ENCODE data around the gene CEACAM3.

CEACAM3 gene

DNA sequence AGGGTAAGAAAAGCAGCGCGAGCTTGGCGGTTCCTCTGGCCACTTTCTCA is 48.4 kb downstream of the CEACAM3 start, which contains the start of gene DMRTC2:
Gene DMRTC2, plus strand, starts transcription at position 42 of the 50 bp plus-strand sequence. CDS start 2,387 bp downstream, outside the sequence.
- DNase-seq, result no peak

GRCh38 chr19:41845051-41845590 is 48.7 kb downstream of the CEACAM3 start:
- no peak for DNase-seq

DNA sequence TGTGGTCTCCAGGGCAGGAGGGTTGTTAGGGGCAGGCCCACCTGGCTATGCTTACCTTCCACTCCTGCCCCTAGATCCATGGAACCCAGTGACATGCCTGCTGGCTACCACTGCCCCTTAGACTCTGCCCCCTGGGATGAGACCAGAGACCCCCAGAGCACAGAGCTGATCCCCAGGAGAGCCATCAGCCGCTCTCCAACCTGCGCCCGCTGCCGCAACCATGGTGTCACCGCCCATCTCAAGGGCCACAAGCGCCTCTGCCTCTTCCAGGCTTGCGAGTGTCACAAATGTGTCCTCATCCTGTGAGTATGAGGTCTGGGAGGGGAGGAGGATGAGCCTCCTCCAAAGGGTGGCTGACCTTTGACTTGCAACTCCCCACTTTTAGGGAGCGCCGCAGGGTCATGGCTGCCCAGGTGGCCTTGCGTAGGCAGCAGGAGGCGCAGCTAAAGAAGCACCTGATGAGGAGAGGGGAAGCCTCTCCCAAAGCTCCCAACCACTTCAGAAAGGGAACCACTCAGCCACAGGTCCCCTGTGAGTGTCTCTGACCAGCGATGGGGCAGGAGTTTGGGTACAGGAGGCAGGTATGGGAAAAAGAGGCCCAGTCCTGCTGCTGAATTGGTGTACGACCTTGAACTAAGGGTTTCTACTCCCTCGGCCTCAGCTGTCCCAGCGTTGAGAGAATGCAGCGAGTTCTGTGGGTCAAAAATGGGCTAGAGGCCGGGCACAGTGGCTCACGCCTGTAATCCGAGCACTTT is 51.1 kb downstream of the CEACAM3 start:
- no peak for DNase-seq

DNA sequence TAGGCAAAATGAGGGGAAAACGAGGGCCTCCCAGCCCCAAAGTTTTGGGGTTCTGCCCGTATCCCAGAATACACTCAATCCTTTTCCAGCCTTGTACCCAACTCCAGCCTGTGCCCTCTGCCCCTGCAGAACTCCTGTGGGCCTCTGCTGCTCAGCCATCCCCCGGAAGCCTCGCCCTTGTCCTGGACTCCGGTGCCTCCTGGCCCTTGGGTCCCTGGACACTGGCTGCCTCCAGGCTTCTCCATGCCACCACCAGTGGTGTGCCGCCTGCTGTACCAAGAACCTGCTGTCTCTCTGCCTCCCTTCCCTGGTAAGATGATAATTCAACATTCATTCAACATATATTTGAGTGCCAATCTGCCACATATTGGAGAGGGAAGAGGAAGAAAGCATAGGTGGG is 52.3 kb downstream of the CEACAM3 start:
- DNase-seq, result no peak

- DNase-seq, result no peak
These were observed 52.7 kb downstream of the CEACAM3 start for GRCh38 chr19:41849067-41849466.

DNA sequence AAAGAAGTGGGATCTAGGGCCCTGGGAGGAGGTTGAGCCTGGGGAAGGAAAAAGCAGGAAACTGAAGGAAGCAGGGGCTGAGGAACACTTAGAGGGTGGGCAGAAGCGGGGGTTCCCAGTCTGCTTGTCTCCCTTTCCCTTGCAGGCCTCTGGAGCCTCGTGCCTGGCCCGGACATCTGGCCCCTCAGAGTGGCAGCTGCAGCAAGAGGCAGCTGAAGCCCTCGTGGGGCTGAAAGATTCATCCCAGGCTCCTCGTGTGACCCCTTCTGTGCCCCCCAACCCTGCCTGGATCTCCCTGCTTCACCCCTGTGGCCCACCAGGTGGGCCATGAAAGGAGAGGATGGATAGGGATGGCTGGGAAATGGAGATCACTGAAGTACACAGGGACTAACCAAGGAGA is 54.0 kb downstream of the CEACAM3 start:
- no peak for DNase-seq

GRCh38 chr19:41851456-41851855 is 55.1 kb downstream of the CEACAM3 start:
- DNase-seq, result no peak

DNA sequence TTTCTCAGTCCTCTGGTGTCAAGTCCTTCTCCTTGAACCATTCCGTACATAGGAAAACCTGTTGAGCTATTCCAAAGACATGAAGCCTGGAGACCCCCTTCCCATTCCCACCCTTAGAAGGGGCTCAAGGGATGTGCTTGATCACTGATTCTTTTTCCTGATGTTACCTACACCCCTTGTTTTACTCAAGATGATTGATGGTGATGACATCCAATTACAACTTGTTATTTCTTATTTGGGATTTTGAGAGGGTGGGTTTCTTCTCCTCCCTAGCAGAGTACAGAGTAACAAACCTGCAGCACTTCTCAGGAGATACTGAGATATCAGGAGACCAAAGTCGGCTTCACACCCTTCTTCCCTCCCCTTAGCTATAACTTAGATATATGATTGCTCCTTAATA is 57.0 kb downstream of the CEACAM3 start:
- DNase-seq, result no peak

DNA sequence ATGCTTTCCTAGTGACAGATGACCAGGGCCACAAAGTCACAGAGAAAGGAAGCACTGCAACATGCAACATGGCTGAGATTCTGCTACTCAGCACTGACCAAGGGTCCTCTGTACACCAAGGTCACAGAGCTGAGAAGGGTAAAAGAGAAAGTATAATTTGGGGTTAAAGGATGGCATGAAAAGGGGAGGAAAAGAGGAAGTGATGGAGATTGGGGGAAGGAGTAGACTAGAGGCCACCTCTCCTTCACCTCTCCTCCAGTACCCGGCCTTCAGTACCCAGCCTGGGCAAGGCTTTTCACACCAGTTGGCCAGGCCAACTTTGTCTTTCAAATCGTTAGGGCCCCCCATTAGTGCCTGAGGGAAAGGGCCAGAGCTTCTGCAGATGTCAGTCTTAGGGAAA is 57.4 kb downstream of the CEACAM3 start:
- DNase-seq, result no peak

- DNase-seq, result no peak
These were observed 62.8 kb downstream of the CEACAM3 start for GRCh38 chr19:41859213-41859617.

DNA sequence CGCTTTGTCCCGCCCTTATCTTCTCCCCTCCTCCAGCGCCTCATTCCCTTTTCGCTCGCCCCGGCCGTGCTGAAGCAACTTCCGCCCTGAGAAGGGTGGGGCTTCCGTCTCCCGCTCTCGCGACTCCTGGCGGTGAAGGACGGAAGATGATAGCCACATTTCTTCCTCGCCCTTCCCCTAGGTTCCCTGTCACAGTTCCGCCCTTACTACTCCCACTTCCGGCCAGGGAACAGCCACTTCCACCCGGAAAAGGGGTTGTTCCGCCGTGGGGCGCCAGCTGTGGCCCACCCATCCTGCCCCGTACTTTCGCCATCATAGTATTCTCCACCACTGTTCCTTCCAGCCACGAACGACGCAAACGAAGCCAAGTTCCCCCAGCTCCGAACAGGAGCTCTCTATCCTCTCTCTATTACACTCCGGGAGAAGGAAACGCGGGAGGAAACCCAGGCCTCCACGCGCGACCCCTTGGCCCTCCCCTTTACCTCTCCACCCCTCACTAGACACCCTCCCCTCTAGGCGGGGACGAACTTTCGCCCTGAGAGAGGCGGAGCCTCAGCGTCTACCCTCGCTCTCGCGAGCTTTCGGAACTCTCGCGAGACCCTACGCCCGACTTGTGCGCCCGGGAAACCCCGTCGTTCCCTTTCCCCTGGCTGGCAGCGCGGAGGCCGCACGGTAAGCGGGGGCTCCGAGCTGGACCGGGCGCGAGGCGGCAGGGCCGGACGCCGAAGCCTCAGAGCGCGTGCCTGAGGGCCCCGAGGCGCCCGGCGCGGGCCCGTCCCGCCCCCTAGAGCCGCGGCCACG is 63.4 kb downstream of the CEACAM3 start, which contains the start of gene RPS19:
Gene RPS19, plus strand, starts transcription at position 638 of the 801 bp plus-strand sequence. CDS start 520 bp downstream, outside the sequence.
- DNase-seq, result peak; percentile 98

- no peak for DNase-seq
These were observed 64.2 kb downstream of the CEACAM3 start for GRCh38 chr19:41860419-41861115.
